ENCODE data around the gene GRIN1.
A peak's percentile ranks its signal among the peaks of the same experiment; 100 is the strongest.

The GRIN1 gene

DNA sequence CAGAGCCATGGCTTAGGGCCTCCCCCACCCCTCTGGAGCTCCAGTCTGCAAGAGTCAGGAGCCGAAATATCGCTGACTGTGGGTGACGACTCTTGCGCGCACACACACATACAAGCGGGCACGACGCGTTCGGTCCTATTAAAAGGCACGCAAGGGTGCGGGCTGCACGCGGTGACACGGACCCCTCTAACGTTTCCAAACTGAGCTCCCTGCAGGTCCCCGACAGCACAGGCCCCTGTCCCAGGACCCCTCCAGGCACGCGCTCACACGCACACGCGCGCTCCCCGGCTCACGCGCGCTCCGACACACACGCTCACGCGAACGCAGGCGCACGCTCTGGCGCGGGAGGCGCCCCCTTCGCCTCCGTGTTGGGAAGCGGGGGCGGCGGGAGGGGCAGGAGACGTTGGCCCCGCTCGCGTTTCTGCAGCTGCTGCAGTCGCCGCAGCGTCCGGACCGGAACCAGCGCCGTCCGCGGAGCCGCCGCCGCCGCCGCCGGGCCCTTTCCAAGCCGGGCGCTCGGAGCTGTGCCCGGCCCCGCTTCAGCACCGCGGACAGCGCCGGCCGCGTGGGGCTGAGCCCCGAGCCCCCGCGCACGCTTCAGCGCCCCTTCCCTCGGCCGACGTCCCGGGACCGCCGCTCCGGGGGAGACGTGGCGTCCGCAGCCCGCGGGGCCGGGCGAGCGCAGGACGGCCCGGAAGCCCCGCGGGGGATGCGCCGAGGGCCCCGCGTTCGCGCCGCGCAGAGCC lies at the start of gene GRIN1:
GRIN1 (plus strand) TSS at position 433 of the 746 bp plus-strand sequence. CDS start 333 bp downstream, outside the sequence.
- DNase-seq, result no peak

DNA sequence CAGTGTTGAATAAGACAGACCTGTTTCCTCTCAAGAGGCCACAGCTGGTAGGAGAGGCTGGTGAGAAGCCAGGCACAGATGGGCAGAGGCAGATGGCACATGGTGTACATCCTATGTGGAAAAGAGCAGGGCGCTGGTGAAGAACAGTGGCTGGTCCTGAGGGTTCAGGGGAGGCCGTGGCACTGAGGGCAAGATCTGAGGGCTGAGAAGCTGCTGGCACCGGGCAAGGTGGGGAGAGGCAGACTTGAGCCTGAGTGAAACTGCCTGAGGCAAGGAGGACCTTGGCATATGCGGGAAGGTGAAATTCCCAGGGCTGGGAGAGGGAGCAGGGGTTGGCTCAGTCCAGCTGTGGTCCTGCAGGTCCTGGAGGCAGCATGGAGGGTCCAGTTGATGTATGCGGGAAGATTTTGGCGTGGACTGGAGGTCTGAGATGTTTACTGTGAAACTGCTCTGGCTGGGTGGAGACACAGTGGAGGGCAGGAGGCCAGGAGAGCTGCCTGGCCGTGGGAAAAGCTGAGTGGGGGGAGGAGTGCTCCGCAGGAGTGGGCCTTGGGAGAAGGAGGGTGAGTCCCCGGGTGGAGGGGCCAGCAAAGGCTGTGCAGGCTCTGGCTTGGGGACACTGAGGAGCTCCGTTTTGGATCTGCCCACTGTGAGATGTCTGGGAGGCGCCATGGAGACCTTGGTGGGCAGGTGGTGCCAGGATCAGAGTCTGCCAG lies 49.6 kb upstream of the GRIN1 start:
- DNase-seq, result no peak

DNA sequence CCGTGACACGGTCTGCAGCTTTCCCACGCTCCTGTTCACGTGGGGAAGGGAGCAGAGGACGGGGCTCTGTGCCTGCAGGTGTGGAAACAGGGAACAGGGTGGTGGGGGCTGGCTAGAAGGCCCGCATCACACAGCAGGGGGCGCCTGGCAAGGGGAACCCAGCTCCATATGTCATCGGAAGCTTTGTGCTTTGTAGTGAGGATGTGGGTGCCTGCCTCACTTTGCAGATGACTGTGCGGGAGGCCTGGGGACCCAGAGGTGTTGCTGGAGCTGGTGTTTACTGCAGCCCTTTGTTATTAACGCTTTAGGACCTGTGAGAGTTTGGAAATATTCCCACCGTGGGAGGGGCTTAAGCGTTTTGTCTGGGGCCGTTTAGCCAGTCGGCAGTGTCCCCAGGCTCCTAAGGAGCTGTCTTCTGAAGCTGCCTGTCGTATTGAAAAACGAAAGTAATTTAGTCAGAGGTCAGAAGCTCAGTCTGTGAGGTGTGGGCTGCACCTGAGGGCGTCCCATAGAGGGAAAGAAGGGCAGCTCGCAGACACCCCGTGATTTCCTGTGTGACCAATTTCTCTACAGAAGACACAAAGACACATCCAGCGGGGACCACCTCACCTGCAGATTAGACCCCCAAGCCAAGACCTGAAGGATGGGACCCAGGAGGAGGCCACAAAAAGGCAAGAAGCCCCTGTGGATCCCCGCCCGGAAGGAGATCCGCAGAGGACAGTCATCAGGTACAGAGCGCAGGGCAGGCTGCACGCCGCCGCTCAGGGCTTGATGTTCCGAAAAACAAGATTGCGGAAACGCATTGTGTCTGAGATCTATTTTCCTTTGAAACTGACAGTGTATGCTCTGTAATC lies 43.1 kb upstream of the GRIN1 start:
- DNase-seq, result peak; percentile 86 to 89

DNA sequence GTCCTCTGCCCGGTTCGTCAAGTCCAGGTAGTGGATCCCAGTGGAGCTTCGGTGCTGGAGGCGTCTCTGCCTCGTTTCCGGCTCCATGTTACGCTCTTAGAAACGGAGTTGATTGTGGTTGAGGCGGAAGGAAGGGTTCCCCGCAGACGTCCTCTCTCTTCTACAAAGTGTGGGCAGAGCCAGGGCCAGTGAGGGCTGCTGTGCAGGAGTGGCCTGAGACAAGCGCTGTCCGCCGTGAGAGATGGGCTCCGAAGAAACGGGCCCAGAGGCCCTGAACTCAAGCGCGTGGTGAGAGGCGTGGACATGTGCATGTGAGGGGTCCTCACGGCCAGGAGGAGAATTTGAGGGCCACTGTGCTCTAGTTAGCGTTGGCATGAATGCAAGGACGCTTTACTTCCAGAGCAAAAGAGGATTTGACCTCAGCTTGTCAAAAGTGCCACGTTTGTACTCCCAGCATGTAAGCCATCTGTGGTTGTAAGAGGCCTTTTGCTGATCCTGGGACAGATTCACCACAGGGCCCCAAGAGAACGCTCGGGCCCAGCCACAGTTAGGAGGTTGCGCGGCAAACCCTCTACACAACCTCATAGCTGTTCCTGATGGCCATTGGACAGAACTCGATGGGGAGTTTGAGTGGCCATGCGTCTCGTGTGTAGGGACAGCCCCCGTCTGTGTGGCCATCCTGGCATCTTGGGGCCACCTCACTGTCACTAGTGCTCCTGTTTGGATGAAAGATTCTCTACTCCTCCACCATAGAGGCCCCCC lies 42.0 kb upstream of the GRIN1 start:
- no peak for DNase-seq

DNA sequence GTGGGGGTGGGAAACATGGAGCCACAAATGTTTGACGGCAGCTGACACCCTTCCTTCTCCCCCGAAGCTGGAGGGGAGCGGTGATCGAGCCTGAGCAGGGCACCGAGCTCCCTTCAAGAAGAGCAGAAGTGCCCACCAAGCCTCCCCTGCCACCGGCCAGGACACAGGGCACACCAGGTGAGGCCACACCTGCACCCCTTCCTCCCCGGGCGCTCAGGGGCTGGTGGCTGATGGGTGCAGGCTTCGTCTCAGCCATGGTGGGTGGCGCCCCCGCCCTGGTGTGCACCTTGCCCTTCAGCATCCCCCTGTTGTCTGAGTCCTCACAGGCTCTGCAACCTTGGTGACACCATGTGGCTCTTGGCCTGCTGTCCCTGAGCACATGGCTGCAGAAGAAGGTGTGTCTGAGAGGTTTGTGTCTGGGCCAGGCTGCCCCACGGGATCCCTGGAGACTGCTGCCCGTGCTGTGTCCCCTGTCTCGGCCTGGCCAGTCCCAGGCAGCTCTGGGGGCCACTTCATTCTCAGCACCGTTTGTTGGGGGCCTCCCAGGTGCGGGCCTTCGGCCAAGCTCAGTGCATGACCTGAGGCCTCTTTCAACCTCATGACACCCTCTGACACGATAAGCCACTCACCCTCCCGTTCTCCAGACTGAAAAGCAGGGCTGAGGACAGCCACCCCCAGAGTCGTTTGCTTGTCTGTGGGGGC lies 41.0 kb upstream of the GRIN1 start:
- no peak for DNase-seq

DNA sequence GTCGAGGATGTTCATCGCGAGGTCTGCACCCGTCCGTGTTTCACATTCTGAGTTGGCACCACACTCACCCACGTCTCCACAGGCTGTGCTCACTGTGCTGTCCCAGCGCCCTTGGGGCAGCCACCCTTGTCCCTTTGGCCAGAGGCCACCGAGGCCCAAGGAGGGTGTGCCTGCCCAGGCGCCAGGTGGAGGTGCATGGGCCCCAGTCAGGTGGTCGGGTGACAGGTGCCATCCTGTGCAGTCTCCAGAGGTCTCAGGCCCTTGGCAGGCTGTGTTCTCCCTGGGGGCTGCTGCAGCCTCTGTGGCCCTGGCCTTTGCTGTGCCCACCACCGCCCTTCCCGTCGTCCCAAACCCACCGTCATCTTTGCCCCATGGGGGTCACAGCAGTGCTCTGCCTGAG lies 39.7 kb upstream of the GRIN1 start:
- no peak for DNase-seq

DNA sequence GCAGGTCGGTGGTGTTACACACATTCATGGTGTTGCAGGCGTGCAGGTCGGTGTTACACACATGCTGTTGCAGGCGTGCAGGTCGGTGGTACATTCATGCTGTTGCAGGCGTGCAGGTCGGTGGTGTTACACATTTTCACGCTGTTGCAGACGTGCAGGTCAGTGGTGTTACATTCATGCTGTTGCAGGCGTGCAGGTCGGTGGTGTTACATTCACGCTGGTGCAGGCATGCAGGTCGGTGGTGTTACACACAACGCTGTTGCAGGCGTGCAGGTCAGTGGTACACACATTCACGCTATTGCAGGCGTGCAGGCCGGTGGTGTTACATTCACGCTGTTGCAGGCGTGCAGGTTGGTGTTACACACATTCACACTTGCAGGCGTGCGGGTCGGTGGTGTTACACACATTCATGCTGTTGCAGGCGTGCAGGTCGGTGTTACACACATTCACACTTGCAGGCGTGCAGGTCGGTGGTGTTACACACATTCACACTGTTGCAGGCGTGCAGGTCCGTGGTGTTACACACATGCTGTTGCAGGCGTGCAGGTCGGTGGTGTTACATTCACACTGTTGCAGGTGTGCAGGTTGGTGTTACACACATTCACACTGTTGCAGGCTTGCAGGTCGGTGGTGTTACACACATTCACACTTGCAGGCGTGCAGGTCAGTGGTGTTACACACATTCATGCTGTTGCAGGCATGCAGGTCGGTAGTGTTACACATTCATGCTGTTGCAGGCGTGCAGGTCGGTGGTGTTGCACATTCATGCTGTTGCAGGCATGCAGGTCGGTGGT lies 35.6 kb upstream of the GRIN1 start:
- DNase-seq, result no peak

DNA sequence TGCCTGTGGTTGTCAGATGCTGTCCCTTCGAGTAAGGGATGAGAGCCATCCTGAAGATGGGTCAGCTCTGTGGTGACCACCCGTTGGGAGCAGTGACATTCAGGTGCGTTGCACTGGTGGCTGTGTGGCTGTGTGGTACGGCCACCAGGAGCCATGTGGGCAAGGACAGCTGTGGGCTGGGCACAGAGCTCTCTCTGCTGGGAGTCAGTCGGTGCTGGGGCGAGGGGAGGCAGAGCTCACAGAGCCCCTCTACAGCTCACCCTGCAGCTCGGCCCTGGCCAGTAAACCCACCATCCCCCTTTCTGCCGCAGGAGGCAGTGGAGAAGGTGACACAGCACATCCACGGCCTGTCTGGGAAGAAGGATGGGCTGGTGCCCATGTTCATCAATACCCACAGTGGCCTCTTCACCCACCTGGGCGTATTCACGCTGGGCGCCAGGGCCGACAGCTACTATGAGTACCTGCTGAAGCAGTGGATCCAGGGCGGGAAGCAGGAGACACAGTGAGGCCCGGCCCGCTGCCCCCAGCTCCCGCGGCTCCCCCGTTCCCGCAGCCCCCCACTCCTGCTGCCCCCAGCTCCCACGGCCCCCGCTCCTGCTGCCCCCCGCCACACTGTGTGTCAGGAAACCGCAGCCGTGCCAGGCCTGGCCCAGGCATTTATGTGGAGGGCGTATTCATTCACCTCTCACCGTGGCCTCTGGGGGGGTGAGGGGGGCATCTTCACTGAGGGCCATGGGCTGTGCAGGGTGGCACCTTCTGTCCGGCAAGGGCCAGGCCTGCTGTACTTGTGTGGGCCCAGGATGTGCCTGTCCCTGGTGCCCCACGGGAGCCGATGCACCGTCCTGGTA lies 32.9 kb upstream of the GRIN1 start:
- DNase-seq, result no peak

DNA sequence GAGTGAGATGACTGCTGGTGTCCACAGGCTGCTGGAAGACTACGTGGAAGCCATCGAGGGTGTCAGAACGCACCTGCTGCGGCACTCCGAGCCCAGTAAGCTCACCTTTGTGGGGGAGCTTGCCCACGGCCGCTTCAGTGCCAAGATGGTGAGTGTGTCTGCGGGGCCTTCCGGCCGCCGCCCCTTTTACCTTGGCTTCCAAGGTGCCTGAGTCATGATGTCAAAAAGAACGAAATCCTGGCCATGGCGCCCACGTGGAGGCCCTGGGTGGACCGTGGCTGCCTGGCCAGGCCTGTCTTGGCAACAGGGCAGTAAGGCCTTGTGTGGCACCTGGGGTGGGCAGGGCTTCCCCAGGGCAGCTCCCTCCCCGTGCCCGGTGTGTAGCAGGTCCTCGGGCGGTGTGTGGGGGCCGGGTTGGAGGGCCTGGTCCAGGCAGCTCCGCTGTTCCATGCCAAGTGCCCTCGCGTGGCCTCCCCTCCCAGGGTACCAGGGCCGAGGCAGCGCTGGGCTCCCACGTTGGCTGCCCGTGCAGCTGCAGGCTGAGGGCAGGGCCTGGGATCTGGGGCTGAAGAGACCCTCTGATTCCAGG lies 32.2 kb upstream of the GRIN1 start:
- DNase-seq, result no peak

DNA sequence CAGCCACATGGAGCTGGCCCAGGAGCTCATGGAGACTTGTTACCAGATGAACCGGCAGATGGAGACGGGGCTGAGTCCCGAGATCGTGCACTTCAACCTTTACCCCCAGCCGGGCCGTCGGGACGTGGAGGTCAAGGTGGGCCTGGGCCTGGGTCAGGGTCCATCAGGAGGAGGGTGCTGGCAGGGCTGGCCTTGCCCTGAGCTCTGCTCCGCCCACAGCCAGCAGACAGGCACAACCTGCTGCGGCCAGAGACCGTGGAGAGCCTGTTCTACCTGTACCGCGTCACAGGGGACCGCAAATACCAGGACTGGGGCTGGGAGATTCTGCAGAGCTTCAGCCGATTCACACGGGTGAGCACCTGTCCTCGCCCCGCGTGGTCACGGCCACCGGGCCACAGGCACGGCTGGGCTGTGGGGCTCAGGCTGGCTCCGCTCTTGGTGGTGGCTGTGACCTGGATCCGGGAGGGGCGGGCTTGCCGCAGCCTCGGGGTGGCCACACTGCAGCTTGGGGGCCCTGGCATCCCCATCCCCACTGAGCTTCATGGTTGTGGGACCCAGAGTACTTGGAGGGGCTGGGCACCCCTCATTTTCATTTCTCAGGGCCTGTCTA lies 31.5 kb upstream of the GRIN1 start:
- no peak for DNase-seq

DNA sequence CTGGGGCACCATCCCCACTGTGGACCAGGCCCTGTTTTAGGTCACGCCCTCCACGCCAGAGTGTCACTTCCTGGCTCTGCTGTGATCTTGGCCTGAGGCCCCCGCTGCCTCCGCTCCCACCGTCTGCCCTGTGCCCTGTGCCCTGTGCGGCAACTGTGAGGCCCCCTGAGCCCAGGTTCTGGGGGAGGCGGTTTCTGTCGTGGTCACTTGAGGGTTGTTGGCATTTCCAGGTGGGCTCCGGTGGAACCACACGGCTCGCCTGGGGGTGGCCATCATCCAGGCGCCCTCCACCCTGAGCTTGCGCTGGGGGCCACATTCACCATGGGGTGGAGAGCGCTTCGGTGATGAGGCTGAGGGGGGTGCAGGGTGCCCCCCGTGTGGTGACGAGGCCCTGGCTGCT lies 31.0 kb upstream of the GRIN1 start:
- DNase-seq, result no peak

DNA sequence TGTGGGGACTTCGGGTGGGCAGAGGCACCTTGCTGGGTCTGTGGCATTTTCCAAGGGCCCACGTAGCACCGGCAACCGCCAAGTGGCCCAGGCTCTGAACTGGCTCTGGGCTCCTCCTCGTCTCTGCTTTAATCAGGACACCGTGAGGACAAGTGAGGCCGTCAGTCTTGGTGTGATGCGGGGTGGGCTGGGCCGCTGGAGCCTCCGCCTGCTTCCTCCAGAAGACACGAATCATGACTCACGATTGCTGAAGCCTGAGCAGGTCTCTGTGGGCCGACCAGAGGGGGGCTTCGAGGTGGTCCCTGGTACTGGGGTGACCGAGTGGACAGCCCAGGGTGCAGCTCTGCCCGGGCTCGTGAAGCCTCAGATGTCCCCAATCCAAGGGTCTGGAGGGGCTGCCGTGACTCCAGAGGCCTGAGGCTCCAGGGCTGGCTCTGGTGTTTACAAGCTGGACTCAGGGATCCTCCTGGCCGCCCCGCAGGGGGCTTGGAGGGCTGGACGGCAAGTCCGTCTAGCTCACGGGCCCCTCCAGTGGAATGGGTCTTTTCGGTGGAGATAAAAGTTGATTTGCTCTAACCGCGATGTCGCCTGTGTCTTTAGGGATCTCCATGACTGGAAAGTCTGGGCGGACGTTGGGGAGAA lies 30.2 kb upstream of the GRIN1 start:
- no peak for DNase-seq

DNA sequence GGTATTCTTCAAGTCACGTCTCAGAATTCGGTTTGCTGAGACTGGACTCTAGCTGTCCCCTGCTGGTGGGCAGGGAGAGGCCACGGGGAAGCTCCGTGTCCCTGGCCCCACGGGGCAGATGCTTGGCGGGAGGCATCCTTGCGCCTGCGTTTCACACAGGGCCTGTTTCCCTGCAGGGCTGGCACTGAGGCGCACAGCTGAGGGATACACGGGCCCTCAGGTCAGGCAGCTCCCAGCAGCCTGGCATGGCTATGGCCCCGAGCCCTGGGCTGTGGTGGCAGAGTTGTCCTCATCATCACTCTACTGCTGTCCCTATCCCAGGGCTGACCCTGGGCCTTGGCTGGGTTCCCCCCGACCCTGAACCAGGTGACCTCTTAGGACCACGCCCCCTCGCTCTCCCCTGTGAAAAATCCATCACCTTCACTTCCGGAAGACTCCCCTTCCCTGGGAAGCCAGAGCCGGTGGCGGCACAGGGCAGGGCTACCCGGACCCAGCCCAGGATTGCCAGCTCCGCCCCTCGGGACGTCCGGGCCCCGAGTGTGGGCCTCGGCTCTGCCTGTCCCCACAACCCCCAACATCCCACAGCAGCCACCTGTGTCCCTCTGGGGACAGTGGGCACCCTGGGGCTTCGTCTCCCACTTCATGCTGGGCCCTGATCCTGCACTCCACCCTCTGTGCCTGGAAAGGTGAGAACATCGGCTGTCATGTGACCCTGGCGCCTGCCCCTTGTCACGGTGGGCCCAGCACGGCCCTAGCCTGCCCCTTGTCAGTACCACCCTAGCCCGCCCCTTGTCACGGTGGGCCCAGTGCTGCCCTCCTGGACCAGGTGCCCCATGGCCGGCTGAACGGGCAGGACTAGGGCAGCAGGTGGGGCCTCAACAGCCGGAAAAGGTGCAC lies 29.5 kb upstream of the GRIN1 start:
- no peak for DNase-seq

DNA sequence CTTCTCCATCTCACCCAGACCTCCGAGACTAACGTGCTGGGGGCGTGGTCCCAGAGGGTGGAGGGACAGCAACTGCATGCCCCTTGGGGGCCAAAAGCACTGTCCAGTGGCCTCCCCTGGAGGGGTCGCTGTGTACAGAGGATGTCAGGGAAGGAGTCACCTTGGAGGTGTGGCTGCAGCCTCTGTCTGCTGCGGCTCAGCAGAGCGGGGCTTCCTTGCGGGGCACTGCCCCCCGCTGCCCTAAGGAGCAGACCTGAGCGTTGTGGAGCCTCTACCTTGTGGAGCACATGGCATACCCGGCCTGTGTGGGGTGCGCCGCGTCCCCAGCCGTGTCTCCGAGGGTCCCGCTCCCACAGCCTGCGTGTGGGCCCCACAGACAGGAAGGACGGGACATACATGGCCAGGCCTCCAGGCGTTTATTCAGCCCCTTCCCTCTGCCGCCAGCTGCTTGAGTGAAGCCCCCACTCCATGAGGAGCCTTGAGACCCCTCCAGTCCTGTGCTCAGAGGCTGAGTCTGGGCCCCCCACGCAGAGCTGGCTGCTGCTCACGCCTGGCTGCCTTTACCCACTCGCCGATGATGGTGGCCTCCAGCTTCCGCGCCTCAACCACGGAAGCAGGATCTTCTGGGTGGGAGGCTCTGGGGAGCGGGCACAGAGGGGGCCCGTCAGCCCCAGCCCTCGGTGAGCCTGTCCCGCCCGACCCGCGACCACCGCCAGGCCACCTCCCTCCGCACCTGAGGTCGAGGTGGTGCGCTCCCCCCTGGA lies 28.6 kb upstream of the GRIN1 start:
- DNase-seq, result no peak

DNA sequence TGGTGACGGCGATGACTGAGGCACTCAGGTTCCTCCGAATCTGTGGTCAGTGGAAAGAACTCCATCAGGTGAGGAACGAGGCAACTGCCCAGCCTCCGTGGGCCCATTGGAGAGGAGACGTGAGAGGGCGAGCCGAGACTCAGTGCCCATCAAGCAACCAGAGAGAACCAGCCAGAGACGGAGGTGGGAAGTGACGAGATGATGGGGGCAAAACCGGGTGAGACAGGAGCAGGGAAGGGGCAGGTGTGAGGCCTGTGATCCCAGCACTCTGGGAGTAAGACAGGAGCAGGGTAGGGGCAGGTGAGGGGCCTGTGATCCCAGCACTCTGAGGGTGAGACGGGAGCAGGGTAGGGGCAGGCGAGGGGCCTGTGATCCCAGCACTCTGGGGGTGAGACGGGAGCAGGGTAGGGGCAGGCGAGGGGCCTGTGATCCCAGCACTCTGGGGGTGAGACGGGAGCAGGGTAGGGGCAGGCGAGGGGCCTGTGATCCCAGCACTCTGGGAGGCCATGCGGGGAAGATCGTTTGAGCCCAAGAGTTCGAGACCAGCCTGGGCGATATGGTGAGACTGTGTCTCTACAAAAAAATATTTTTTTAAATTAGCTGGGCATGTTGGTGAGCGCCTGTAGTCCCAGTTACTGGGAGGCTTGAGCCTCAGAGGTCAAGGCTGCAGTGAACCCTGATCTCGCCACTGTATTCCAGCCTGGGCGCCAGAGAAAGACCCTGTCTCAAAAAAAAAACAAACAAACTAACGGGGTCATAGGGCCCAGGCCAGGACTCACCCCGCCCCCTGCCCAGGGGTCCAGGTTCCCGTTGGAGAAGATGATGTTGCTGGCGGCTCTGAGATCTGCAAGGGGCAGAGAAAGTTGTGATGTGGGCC lies 27.8 kb upstream of the GRIN1 start:
- DNase-seq, result no peak

All from activated CD4-positive, alpha-beta T cell treated with anti-CD3 and anti-CD28 coated beads, Interleukin-2, amount 50 U/mL, for 48 hours (primary cell).